Neural progenitor cell (in vitro differentiated cells): ENCODE measurements around the gene CEP85. TPM values are rescaled to one million over a fixed set of nuclear protein-coding genes. Genes with fewer than 3 reads are reported as not detected.

Experiments
- DNase-seq: peaks from one replicate; pipeline ENCODE4 v3.0.0-alpha.2; 2016; ENCODE audit warnings: low spot score
- H2AFZ ChIP-seq: fragments of 200-600 bp; sonication (generic); replicated peaks from 2 replicates; pipeline ENCODE4 v1.6.1; 2016; ENCODE audit warnings: antibody characterized with exemption
- H3F3A ChIP-seq: fragments of 200-600 bp; sonication (generic); 2 replicates; pipeline ENCODE4 v1.6.1; 2016; ENCODE audit warnings: antibody characterized with exemption, low read depth
- H3K27ac ChIP-seq: fragments of 200-600 bp; sonication (generic); 2 replicates; pipeline ENCODE4 v1.5.1; 2016; ENCODE audit warnings: mild to moderate bottlenecking
- H3K27me3 ChIP-seq: fragments of 200-600 bp; sonication (generic); 2 replicates; pipeline ENCODE4 v1.6.1; 2016; ENCODE audit warnings: mild to moderate bottlenecking, moderate library complexity
- H3K36me3 ChIP-seq: fragments of 200-600 bp; sonication (generic); 2 replicates; pipeline ENCODE4 v1.5.1; 2016
- H3K4me1 ChIP-seq: fragments of 200-600 bp; sonication (generic); 2 replicates; pipeline ENCODE4 v1.6.1; 2016; ENCODE audit warnings: mixed run types
- H3K4me2 ChIP-seq: fragments of 200-600 bp; sonication (generic); 2 replicates; pipeline ENCODE4 v1.6.1; 2016
- H3K4me3 ChIP-seq: fragments of 200-600 bp; sonication (generic); 2 replicates; pipeline ENCODE4 v1.5.1; 2016
- H3K79me2 ChIP-seq: fragments of 200-600 bp; sonication (generic); 2 replicates; pipeline ENCODE4 v1.6.1; 2016; ENCODE audit warnings: low read depth
- H3K9ac ChIP-seq: fragments of 200-600 bp; sonication (generic); 2 replicates; pipeline ENCODE4 v1.6.1; 2016
- H3K9me3 ChIP-seq: fragments of 200-600 bp; sonication (generic); 2 replicates; pipeline ENCODE4 v1.5.1; 2016; ENCODE audit warnings: low read depth
- H4K20me1 ChIP-seq: fragments of 200-600 bp; sonication (generic); 2 replicates; pipeline ENCODE4 v1.6.1; 2016; ENCODE audit warnings: low read depth
- H3K27ac Mint-ChIP-seq: 3 replicates; pipeline ENCODE4 v1.8.0; 2021; ENCODE audit warnings: mixed read lengths
- H3K27me3 Mint-ChIP-seq: 2 replicates; pipeline ENCODE4 v1.8.0; 2022; ENCODE audit warnings: low read depth, mild to moderate bottlenecking, inconsistent platforms, moderate library complexity, mixed read lengths; ENCODE audit not compliant: insufficient read depth
- H3K36me3 Mint-ChIP-seq: 3 replicates; pipeline ENCODE4 v1.8.0; 2021; ENCODE audit warnings: mixed read lengths
- H3K4me1 Mint-ChIP-seq: 3 replicates; pipeline ENCODE4 v1.8.0; 2021; ENCODE audit warnings: mixed read lengths
- H3K4me3 Mint-ChIP-seq: 3 replicates; pipeline ENCODE4 v1.8.0; 2021; ENCODE audit warnings: mild to moderate bottlenecking, moderate library complexity, mixed read lengths
- H3K9me3 Mint-ChIP-seq: 3 replicates; pipeline ENCODE4 v1.8.0; 2020; ENCODE audit warnings: mixed read lengths
- EZH2 ChIP-seq: fragments of 200-600 bp; sonication (generic); IDR thresholded peaks from 2 replicates; pipeline ENCODE4 v1.6.1; 2017; ENCODE audit warnings: antibody characterized with exemption, mild to moderate bottlenecking, moderate library complexity
- EZH2phosphoT487 ChIP-seq: fragments of 200-600 bp; sonication (generic); IDR thresholded peaks from 2 replicates; pipeline ENCODE4 v1.6.1; 2017; ENCODE audit warnings: antibody characterized with exemption
- total RNA-seq: library from RNA; depleted of rRNA; stranded (reverse); fragments of >200 nt; gene quantifications from 2 replicates; pipeline ENCODE4 v1.2.3, GENCODE V29; 2015; ENCODE audit warnings: low replicate concordance
- TF ChIP-seq, protein P1 (sequence below): fragments of 200-600 bp; sonication (generic); IDR thresholded peaks from 2 replicates; pipeline ENCODE4 v1.5.1; 2017; ENCODE audit warnings: antibody characterized with exemption, mild to moderate bottlenecking

CEP85 gene
- total RNA-seq, 1 donor from 2014 or later: 41.4 TPM

DNA sequence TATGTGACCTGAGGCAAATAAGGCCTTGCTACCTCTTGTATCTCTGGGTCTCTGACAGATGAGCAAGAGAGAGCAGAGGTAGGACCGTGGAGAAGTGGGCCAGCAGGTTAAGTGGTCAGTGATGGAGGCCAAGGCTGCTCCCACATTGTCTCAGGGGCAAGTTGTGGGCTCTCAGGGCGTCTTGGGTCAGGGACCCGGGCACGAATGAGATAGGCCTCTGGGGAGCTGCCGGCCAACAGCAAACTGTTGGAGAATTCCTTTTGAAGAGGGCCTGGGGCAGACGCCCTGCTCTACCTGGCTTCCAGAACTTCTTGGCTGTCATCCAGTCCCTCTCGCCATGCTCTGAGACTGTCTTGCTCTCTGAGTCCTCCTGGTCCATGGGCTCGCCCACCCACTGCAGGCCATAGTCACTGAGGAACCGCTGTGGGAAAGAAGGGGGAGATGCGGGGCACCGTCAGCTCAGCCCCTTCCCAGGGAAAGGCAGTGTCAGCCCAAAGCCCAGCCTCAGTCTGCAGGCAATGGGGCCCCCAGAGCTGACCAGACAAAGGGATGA is 60.0 kb downstream of the CEP85 start:
- DNase-seq: no peak
- Histone ChIP-seq H3K9me3 (no peaks in the 10 kb centered on the region), H3F3A (no peaks in the 10 kb centered on the region), H2AFZ (no peak overlapping the region), H3K27me3 (no peaks in the 10 kb centered on the region), H3K27ac (no peak overlapping the region), H3K4me3 (no peak overlapping the region), H3K79me2 (no peaks in the 10 kb centered on the region), H3K9ac (no peak overlapping the region), H3K4me2 (no peak overlapping the region), H3K36me3 (no peaks in the 10 kb centered on the region), H4K20me1 (no peaks in the 10 kb centered on the region), H3K4me1 (peaks cover 21% of the 10 kb centered on the region)
- Mint-ChIP-seq H3K4me3 (no peak overlapping the region), H3K36me3 (peaks cover 9% of the 10 kb centered on the region), H3K27ac (no peak overlapping the region), H3K27me3 (peaks cover 12% of the 10 kb centered on the region), H3K9me3 (no peaks in the 10 kb centered on the region), H3K4me1 (peaks cover 33% of the 10 kb centered on the region)
- TF ChIP-seq EZH2phosphoT487 (no peak), EZH2 (no peak)
- TF ChIP-seq, protein P1, sequence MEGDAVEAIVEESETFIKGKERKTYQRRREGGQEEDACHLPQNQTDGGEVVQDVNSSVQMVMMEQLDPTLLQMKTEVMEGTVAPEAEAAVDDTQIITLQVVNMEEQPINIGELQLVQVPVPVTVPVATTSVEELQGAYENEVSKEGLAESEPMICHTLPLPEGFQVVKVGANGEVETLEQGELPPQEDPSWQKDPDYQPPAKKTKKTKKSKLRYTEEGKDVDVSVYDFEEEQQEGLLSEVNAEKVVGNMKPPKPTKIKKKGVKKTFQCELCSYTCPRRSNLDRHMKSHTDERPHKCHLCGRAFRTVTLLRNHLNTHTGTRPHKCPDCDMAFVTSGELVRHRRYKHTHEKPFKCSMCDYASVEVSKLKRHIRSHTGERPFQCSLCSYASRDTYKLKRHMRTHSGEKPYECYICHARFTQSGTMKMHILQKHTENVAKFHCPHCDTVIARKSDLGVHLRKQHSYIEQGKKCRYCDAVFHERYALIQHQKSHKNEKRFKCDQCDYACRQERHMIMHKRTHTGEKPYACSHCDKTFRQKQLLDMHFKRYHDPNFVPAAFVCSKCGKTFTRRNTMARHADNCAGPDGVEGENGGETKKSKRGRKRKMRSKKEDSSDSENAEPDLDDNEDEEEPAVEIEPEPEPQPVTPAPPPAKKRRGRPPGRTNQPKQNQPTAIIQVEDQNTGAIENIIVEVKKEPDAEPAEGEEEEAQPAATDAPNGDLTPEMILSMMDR: no peak

- Mint-ChIP-seq H3K27ac (no peak overlapping the region), H3K27me3 (peaks cover 13% of the 10 kb centered on the region), H3K9me3 (no peaks in the 10 kb centered on the region), H3K4me1 (peaks cover 19% of the 10 kb centered on the region), H3K36me3 (peaks cover 9% of the 10 kb centered on the region), H3K4me3 (no peak overlapping the region)
- Histone ChIP-seq H3F3A (no peaks in the 10 kb centered on the region), H3K4me2 (no peak overlapping the region), H3K36me3 (no peaks in the 10 kb centered on the region), H2AFZ (no peak overlapping the region), H3K27me3 (no peaks in the 10 kb centered on the region), H3K9ac (no peak overlapping the region), H3K79me2 (no peaks in the 10 kb centered on the region), H3K4me1 (peaks cover 9% of the 10 kb centered on the region), H4K20me1 (no peaks in the 10 kb centered on the region), H3K4me3 (no peak overlapping the region), H3K9me3 (no peaks in the 10 kb centered on the region), H3K27ac (no peak overlapping the region)
- TF ChIP-seq, protein P1: no peak
- TF ChIP-seq EZH2phosphoT487 (no peak), EZH2 (no peak)
- no peak for DNase-seq
Observed at GRCh38 chr1:26295194-26296138, 61.5 kb downstream of the CEP85 start.

DNA sequence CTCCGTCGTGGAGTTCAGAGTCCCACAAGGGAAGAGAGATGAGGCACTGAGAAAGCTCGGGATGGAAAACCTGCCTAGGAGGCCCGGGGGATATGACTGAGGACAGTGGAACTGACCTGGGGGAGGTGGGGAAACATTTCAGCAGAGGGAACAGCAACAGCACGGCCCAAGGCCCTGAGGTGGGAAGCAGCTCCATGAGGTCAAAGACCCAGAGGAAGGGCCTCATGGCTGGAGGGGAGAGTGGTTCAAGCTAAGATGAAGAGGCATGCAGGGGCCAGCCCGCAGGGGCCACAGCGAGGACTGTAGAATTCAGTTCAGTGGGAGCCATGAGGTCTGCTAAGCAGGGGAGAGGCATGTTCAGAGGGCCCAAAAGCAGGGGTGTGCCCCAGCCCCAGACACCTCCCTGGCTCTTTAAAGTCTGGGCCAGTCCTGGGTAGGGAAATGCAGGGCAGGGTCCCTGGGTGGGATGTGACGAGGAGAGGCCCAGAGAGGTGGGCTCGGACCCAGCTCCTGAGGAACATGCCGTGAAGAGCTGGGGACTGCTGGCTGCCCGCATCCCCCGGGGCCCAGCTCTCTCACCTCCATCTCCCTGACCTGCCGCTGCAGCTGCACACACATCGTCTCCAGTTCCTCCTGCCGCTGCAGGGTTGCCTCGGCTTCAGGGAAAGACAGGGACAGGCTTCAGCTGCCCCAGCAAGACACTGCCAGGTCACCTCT is 62.5 kb downstream of the CEP85 start:
- Mint-ChIP-seq H3K9me3 (no peaks in the 10 kb centered on the region), H3K36me3 (peaks cover 9% of the 10 kb centered on the region), H3K4me3 (peak overlapping the region; percentile 72), H3K4me1 (peaks cover 9% of the 10 kb centered on the region), H3K27me3 (peaks cover 12% of the 10 kb centered on the region), H3K27ac (peak overlapping the region; percentile 78)
- Histone ChIP-seq H2AFZ (no peak overlapping the region), H3K4me3 (no peak overlapping the region), H3K4me2 (no peak overlapping the region), H3K9me3 (no peaks in the 10 kb centered on the region), H3F3A (no peaks in the 10 kb centered on the region), H3K36me3 (no peaks in the 10 kb centered on the region), H3K27me3 (no peaks in the 10 kb centered on the region), H3K79me2 (no peaks in the 10 kb centered on the region), H3K4me1 (no peaks in the 10 kb centered on the region), H4K20me1 (no peaks in the 10 kb centered on the region), H3K27ac (no peak overlapping the region), H3K9ac (no peak overlapping the region)
- no peak for TF ChIP-seq EZH2phosphoT487
- TF ChIP-seq, protein P1: no peak
- TF ChIP-seq EZH2: no peak
- no peak for DNase-seq
